Activated CD4-positive, alpha-beta T cell treated with anti-CD3 and anti-CD28 coated beads, Interleukin-2, amount 10 ng/mL, durations not matched to agents 24 days and 14 days (primary cell): ENCODE measurements around the gene FLCN. TPM values are rescaled to one million over a fixed set of nuclear protein-coding genes. Genes with fewer than 3 reads are reported as not detected.

Experiments used
- DNase-seq: peaks from one replicate; pipeline ENCODE4 v3.0.0; 2022
- H3K27ac Mint-ChIP-seq: one replicate; pipeline ENCODE4 v1.8.0; 2022; ENCODE audit warnings: mild to moderate bottlenecking, mixed read lengths
- H3K27me3 Mint-ChIP-seq: one replicate; pipeline ENCODE4 v1.8.0; 2022; ENCODE audit warnings: mixed read lengths
- H3K36me3 Mint-ChIP-seq: one replicate; pipeline ENCODE4 v1.8.0; 2022; ENCODE audit warnings: low read depth, mild to moderate bottlenecking, mixed read lengths
- H3K4me1 Mint-ChIP-seq: one replicate; pipeline ENCODE4 v1.8.0; 2021; ENCODE audit warnings: mixed read lengths
- H3K4me3 Mint-ChIP-seq: one replicate; pipeline ENCODE4 v1.8.0; 2022; ENCODE audit warnings: mild to moderate bottlenecking, moderate library complexity, mixed read lengths
- H3K9me3 Mint-ChIP-seq: one replicate; pipeline ENCODE4 v1.8.0; 2021; ENCODE audit warnings: mixed read lengths
- intact Hi-C: fragments of 100-400 bp; cut with micrococcal nuclease; formaldehyde crosslinking; loops from one replicate; pipeline ENCODE4 v1.15.1; 2023
- total RNA-seq: library from RNA; stranded (reverse); gene quantifications from 2 replicates; pipeline ENCODE4 v1.2.3, GENCODE V29; 2022

FLCN gene
- total RNA-seq, 1 donor from 2014 or later = 34.1 TPM

DNA sequence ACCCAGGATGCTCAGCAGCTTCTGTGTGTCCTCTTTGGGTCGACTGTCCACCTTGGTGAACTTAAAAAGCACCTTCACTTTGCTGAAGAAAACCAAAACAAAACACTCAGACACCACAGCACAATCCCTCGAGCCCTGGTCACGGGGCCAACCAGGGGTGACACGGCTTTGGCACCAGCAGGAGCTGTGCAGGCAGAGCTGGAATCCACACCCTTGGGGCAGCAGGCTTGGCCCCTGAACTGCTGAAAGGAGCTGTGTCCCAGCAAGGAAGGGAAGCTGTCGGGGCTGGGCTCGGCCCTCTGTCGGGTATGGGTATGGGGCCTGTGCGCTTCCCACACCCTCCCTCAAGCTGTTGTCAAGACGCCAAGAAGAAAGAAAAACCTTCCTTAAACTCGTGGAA lies 23.2 kb downstream of the FLCN start:
- H3K36me3 Mint-ChIP-seq = peaks cover 32% of the 10 kb centered on the region

DNA sequence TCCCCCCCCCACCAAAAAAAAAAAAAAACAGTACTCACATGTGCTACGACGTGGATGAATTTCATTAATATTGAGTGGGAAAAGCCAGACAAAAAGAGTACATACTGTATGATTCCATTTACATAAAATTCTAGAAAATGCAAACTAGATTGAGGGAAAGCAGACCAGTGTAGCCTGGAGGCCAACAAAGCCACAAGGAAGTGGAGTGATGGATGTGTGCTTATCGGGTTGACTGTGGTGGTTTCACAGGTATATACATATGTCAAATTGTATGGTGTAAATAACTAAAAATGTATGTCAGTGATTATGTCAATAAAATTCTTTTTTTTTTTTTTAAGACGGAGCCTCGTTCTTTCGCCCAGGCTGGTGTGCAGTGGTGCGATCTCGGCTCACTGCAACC lies 29.0 kb downstream of the FLCN start:
- intact Hi-C loops = loop anchor here (5.0 kb wide), 1 partner anchor 74 kb away; the partner anchor contains the start of gene COPS3
- peaks cover 23% of the 10 kb centered on the region for H3K36me3 Mint-ChIP-seq
- no peak overlapping the region for H3K27ac Mint-ChIP-seq

More for the DNA sequence above, 23.2 kb downstream of the FLCN start:
- Mint-ChIP-seq H3K4me3 (no peak overlapping the region), H3K27ac (no peak overlapping the region), H3K27me3 (no peaks in the 10 kb centered on the region), H3K9me3 (no peaks in the 10 kb centered on the region), H3K4me1 (no peaks in the 10 kb centered on the region)
- DNase-seq = no peak
- intact Hi-C loops = no loop called here

DNA sequence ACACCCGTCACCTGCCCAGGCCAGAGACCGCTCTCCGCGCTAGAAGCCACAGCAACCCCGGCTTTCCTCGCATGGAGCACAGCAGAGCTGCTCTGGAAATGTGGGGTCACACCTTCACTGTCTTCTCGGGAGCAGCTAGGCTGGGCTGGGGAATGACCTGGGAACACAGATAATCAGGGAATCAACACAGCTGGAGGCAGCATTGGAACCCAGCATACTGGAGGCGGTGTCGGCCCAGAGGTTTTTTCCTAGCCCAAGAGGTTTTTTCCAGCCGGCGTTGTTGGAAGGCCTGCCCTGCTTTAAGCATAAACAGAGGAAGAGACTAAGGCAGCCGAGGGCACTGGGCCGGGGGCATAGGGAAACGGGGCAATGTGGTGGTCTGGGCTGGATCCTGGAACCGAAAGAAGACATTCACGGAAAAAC lies 30.0 kb downstream of the FLCN start:
- H3K9me3 Mint-ChIP-seq = no peaks in the 10 kb centered on the region

More for the DNA sequence above, 29.0 kb downstream of the FLCN start:
- no peaks in the 10 kb centered on the region for H3K9me3 Mint-ChIP-seq
- no peaks in the 10 kb centered on the region for H3K27me3 Mint-ChIP-seq
- H3K4me3 Mint-ChIP-seq = no peak overlapping the region
- no peak for DNase-seq
- peaks cover 11% of the 10 kb centered on the region for H3K4me1 Mint-ChIP-seq

DNA sequence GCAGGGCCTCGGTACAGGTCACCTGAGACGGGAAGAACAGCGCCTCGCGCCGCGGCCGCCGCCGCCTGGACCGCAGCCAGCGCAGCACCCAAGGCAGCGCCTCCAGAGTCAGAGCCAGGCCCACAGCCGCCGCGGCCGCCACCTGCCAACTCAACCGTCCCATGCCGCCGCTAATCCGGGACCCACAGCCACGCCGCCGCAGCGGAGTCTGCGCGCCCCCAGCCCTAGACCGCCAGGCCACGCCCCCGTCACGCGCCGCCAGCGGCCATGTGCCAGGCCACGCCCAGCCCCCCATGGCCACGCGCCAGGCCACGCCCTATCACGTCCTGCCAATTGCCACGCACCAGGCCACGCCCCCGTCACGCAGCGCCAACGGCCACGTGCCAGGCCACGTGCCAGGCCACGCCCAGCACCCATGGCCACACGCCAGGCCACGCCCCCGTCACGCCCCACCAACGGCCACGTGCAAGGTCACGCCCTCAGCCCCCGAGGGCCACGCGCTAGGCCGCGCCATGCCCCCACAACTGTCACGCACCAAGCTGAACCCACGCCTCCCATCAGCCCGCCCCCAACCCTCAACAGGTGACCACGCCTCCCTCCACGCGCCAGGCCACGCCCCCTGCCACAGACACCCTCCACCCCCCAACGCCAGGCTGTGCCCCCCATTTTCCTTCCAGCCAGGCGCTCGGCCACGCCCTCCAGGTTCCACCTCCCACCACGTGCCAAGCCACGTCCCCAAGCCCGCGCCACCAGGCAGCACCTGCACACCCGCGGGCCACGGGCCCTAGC lies 30.6 kb downstream of the FLCN start, which contains the start of gene PLD6:
PLD6 (minus strand) TSS at position 210 of the 789 bp plus-strand sequence; CDS start at position 163, 47 bp downstream.
- intact Hi-C loops = loop anchor here (5.0 kb wide), 1 partner anchor 76 kb away; the partner anchor contains the start of gene COPS3
- DNase-seq = peak; percentile 96
- H3K36me3 Mint-ChIP-seq = peaks cover 29% of the 10 kb centered on the region
- H3K4me3 Mint-ChIP-seq = peak within 1 kb of the TSS; percentile 90
- peak within 1 kb of the TSS; percentile 96 for H3K27ac Mint-ChIP-seq
- H3K9me3 Mint-ChIP-seq = no peaks in the 10 kb centered on the region
- H3K27me3 Mint-ChIP-seq = no peaks in the 10 kb centered on the region
- peaks cover 11% of the 10 kb centered on the region for H3K4me1 Mint-ChIP-seq

More for the DNA sequence above, 30.0 kb downstream of the FLCN start:
- H3K4me1 Mint-ChIP-seq = peaks cover 11% of the 10 kb centered on the region
- intact Hi-C loops = loop anchor here (5.0 kb wide), 1 partner anchor 75 kb away; the partner anchor contains the start of gene COPS3
- no peak for DNase-seq
- peak overlapping the region; percentile 60 for H3K4me3 Mint-ChIP-seq
- H3K36me3 Mint-ChIP-seq = peaks cover 26% of the 10 kb centered on the region
- no peaks in the 10 kb centered on the region for H3K27me3 Mint-ChIP-seq
- H3K27ac Mint-ChIP-seq = peak overlapping the region; percentile 42

DNA sequence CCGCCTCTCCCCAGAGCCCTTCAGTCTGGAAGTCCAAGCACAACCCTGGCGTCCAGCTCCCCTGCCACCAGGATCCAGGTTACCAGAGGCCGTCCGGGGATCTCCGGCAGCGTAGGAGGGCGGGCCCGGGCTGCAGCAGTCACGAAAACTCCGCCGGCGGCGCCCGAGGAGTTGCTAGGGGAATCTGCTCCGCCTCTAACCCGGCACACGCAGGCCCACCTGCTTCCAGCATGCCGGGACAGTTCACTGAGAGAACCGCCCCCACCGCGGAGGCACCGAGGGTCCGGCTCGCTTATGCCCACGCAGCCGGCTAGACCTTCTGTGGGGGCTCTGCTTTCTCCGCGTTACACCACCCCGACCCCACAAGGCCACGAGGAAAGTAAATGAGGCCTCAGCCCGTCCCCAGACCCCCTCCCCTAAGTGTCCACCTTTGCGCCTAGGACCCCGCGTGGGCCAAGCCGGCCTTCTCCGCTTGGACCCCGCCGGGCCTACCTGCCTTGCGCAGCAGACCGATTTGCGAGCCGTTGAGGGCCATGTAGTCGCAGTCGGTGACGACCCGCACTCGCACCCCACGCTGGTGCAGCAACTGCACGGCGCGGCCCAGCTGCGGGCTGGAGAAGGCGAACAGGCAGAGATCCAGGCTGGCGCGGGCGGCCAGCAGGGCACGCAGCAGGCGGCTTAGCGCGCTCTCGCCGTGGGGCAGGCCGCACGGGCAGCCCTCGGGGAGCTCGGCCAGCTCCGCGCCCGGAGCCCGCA lies 31.4 kb downstream of the FLCN start:
- Mint-ChIP-seq H3K27me3 (no peaks in the 10 kb centered on the region), H3K4me1 (peaks cover 11% of the 10 kb centered on the region), H3K27ac (peak overlapping the region; percentile 96), H3K9me3 (no peaks in the 10 kb centered on the region), H3K4me3 (peak overlapping the region; percentile 90), H3K36me3 (peaks cover 31% of the 10 kb centered on the region)
- peak; percentile 83 for DNase-seq
- intact Hi-C loops = loop anchor here (5.0 kb wide), 1 partner anchor 77 kb away; the partner anchor contains the start of gene COPS3

DNA sequence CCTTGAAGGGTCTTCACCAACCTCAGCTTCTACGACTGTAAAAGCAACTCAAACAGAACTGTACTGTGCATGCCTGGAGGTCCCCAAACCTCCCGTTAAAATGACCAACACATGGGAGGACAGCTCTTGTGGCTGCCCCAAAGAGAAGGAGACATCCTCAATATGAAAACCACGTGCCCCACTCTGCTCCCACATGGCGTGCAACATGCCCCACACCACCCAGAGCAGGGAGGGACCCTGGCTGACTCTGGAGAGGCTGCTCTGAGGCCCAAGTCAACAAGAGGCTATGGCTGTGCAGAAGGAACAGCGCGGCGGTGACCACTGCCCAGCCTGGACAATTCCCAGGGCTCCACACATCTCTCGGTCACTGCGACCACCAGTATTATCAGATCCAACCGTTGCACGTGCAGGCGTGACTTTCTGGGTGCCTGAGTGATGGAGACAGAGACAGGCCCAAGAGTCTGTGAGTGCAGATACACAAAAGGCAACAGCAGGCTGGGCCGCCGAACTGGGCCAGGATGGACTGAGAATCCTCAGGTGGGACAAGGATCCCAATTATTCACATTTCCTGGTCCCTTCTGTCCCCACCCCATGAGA lies 32.2 kb downstream of the FLCN start:
- Mint-ChIP-seq H3K27me3 (no peaks in the 10 kb centered on the region), H3K27ac (peak overlapping the region; percentile 96), H3K4me3 (peak overlapping the region; percentile 90), H3K4me1 (peaks cover 11% of the 10 kb centered on the region), H3K9me3 (no peaks in the 10 kb centered on the region), H3K36me3 (peaks cover 34% of the 10 kb centered on the region)
- DNase-seq = no peak
- intact Hi-C loops = loop anchor here (5.0 kb wide), 1 partner anchor 78 kb away; the partner anchor contains the start of gene COPS3

DNA sequence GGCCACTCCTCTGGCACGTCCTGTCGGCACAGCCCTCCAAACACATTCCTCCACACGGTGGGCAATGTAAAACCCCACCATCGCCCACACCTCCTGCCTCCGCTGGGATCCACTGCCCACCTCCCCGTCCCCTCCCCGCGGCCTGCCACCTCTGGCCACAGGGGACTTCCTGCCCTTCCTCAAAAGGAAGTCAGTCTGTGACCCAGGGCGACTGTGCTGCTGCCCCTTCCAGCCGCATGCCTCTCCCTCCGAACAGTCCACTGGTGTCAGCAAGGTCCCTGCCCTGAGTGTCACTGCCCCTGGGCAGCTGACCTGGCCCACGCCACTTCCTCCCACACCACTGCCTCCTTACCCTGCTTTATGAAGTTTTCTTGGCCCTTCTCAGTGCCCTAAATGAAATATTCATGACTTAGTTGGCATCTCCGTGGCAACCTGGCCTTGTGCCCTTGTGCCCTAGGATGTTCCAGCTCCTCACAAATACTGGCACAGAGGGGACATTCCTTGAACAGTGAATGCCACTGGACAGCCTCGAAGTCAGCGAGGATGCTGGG lies 32.9 kb downstream of the FLCN start:
- no peaks in the 10 kb centered on the region for H3K9me3 Mint-ChIP-seq
- intact Hi-C loops = no loop called here
- no peak for DNase-seq

DNA sequence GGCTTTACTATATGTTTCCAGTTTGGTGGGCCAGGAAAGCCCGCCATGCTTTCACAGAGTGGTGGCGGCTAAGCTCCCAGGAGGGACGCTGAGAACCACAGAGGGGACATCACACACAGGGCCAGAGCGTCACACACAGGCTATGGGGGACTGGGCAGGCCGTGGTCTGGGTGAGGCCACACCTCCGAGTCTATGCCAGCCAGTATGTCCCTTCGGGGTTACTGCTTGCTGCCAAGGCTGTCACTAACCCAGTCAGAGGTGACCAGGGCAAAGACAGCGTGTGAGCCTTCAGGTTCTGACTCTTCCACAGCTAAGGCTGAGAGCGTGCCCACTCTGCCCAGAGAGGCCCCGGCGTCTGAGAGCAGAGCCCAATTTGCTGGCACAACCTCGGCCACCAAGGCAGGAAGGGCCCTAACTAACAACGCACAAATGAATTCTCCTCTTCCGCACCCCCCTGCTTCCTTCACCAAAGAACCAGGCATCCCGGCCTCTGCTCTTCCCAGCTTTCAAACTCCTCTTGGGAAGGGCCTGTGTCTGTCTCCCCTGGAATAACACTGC lies 33.7 kb downstream of the FLCN start:
- Mint-ChIP-seq H3K9me3 (no peaks in the 10 kb centered on the region), H3K27ac (no peak overlapping the region), H3K4me3 (no peak overlapping the region), H3K36me3 (peaks cover 36% of the 10 kb centered on the region), H3K27me3 (no peaks in the 10 kb centered on the region), H3K4me1 (peaks cover 11% of the 10 kb centered on the region)
- intact Hi-C loops = no loop called here
- DNase-seq = no peak

More for the DNA sequence above, 32.9 kb downstream of the FLCN start:
- Mint-ChIP-seq H3K27me3 (no peaks in the 10 kb centered on the region), H3K36me3 (peaks cover 34% of the 10 kb centered on the region), H3K4me3 (peak overlapping the region; percentile 90), H3K4me1 (peaks cover 11% of the 10 kb centered on the region), H3K27ac (peak overlapping the region; percentile 96)

DNA sequence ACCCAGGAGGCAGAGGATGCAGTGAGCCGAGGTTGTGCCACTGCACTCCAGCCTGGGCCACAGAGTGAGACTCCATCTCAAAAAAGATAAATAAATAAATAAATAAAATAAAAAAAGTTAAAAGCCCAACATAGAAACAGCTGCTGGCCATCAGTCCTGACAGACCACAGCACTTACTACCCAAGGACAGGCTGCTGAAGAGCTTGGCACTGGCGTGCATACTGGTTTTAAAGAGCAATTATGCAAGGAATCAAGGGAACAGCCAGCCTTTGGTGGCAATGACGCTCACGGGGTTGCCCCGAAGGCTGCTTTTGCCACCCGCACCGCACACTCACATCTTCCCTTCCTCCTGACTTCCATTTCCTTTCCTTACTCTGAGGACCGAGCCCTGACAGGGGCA lies 35.1 kb downstream of the FLCN start:
- DNase-seq = no peak
- no peaks in the 10 kb centered on the region for H3K9me3 Mint-ChIP-seq
- H3K36me3 Mint-ChIP-seq = peaks cover 44% of the 10 kb centered on the region
- H3K27me3 Mint-ChIP-seq = no peaks in the 10 kb centered on the region
- no peak overlapping the region for H3K27ac Mint-ChIP-seq
- H3K4me3 Mint-ChIP-seq = no peak overlapping the region
- H3K4me1 Mint-ChIP-seq = peaks cover 18% of the 10 kb centered on the region
- intact Hi-C loops = no loop called here

DNA sequence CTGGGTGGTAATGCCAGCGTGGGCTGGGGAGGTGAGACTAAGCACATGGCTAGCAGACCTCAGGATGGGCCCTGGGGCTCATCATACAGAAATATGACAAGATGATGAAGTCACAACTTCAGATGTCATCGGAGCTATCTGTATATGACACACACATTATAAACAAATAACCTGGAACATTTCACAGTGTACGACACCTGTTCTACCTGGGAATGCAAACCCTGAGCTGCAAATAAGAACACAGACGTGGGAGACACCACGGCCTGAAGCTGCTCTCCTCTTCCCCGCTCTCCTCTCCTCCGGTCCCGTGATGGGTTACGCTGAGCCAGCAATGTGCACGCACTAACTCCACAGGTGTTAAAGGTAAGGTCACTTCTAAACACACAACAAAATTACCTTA lies 35.7 kb downstream of the FLCN start:
- peaks cover 44% of the 10 kb centered on the region for H3K36me3 Mint-ChIP-seq
- no peaks in the 10 kb centered on the region for H3K9me3 Mint-ChIP-seq
- H3K4me1 Mint-ChIP-seq = peaks cover 18% of the 10 kb centered on the region
- no peak overlapping the region for H3K27ac Mint-ChIP-seq
- H3K27me3 Mint-ChIP-seq = no peaks in the 10 kb centered on the region
- no peak for DNase-seq
- no peak overlapping the region for H3K4me3 Mint-ChIP-seq
- intact Hi-C loops = no loop called here

DNA sequence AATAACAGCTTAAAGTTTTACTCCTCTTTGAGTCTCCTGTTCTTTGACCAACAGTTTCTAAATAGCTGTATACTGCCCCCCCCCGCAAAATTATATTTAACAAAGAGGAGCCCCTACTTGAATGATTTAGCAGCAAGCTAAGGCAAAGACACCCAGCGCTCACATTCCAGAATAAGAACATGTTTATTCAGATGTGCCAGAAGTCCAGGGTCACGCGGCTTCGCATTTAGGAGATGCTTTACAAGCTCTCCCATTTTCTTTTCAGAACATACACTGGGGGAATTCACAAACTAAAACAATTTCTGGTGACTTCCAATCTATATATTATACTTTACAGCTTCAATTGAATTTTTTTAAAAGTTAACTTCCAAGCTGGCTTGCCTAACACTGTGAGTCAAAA lies 36.1 kb downstream of the FLCN start:
- no peaks in the 10 kb centered on the region for H3K27me3 Mint-ChIP-seq
- peaks cover 44% of the 10 kb centered on the region for H3K36me3 Mint-ChIP-seq
- H3K4me1 Mint-ChIP-seq = peaks cover 18% of the 10 kb centered on the region
- H3K9me3 Mint-ChIP-seq = no peaks in the 10 kb centered on the region
- intact Hi-C loops = no loop called here
- DNase-seq = no peak
- H3K27ac Mint-ChIP-seq = no peak overlapping the region
- no peak overlapping the region for H3K4me3 Mint-ChIP-seq

DNA sequence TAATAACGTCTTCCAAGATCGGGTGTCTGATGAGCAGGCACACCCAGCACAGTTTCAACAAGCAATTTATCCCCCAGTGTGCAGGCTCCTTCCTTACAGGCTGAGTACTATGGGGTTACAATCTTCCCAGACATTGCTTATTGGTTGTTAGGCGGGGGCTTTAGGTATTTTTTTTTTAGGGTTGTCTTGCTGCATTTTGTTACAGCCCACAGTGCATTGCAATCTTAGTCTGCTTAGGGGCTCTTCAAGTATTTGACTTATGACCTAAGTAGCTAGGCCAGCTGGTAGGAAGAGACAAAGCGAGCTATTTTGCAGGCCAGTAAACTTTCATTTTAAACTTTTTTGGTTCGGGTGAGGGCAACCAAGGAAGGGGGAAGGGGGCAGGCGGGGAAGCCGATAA lies 36.7 kb downstream of the FLCN start:
- Mint-ChIP-seq H3K4me1 (peaks cover 18% of the 10 kb centered on the region), H3K4me3 (no peak overlapping the region), H3K27ac (no peak overlapping the region), H3K36me3 (peaks cover 43% of the 10 kb centered on the region), H3K9me3 (no peaks in the 10 kb centered on the region), H3K27me3 (no peaks in the 10 kb centered on the region)
- no peak for DNase-seq
- intact Hi-C loops = no loop called here

DNA sequence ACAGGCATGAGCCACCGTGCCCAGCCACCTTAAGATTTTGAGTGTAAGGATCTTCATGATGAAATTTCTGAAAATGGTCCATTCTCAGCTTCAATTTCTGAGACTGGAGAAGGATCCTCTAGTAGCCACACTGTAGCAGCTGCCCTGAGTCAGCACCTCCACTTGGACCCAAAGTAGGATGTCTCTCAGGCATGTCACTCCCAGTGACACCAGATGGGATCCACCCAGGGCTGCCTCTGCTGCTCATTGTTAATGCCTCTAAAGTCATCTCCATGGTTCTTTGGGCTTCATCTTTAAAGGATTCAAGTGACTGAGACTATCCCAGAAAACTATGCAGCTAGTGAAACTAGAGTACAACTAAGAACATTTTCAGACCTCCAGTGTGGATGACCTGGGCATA lies 38.7 kb downstream of the FLCN start:
- H3K36me3 Mint-ChIP-seq = peaks cover 28% of the 10 kb centered on the region
- intact Hi-C loops = no loop called here
- no peak overlapping the region for H3K27ac Mint-ChIP-seq
- DNase-seq = no peak
- no peaks in the 10 kb centered on the region for H3K9me3 Mint-ChIP-seq
- peaks cover 7% of the 10 kb centered on the region for H3K4me1 Mint-ChIP-seq
- H3K27me3 Mint-ChIP-seq = no peaks in the 10 kb centered on the region
- H3K4me3 Mint-ChIP-seq = no peak overlapping the region
